Endothelial cell of umbilical vein (primary cell): ENCODE measurements around the gene HEATR5B. TPM values are rescaled to one million over a fixed set of nuclear protein-coding genes. Genes with fewer than 3 reads are reported as not detected.

ENCODE experiments used
- BruUV-seq: library from RNA; stranded (reverse); fragments of 400-500 nt; replicated peaks from 2 replicates; lab custom pipeline; 2021; lab: Mats Ljungman, UMichigan
- CTCF ChIA-PET: fragments of 300-600, 350-600 bp; sonication (Branson Sonifier 250); formaldehyde crosslinking; loops from one replicate; lab custom pipeline; 2021; ENCODE audit warnings: antibody characterized with exemption, inconsistent platforms; lab: Charles Lee
- POLR2A ChIA-PET: fragments of 300-600, 350-600 bp; sonication (Branson Sonifier 250); formaldehyde crosslinking; loops from one replicate; lab custom pipeline; 2021; ENCODE audit warnings: antibody characterized with exemption, inconsistent platforms; lab: Charles Lee
- DNase-seq: peaks from one replicate; pipeline ENCODE4 v3.0.0-alpha.2; 2011; ENCODE audit warnings: low read depth, low spot score
- FAIRE-seq: peaks from 2 replicates; lab custom pipeline; 2011; peaks lifted over from hg19 to GRCh38; lab: Jason Lieb, UNC
- H2AFZ ChIP-seq: 2 replicates; pipeline ENCODE4 v1.6.0; 2012; ENCODE audit warnings: low read depth, low read length, control low read depth, inconsistent platforms
- H3K27ac ChIP-seq: 2 replicates; pipeline ENCODE4 v1.5.1; 2011; ENCODE audit warnings: low read depth, mild to moderate bottlenecking, control low read depth, low read length, moderate library complexity; ENCODE audit not compliant: insufficient read depth
- H3K27me3 ChIP-seq, 2 experiments: 2 replicates each; pipeline versions ENCODE4 v1.6.0 to v1.6.1; 2011; ENCODE audit warnings: low read length in 2 of 2, mixed read lengths in 1 of 2; ENCODE audit not compliant: control insufficient read depth in 2 of 2, insufficient read depth in 2 of 2
- H3K36me3 ChIP-seq, 2 experiments: 2 replicates in 1 of 2; 3 replicates in 1 of 2; pipeline ENCODE4 v1.5.1; 2011; ENCODE audit warnings: low read length in 2 of 2, mild to moderate bottlenecking in 1 of 2, moderate library complexity in 1 of 2; ENCODE audit not compliant: control insufficient read depth in 2 of 2, insufficient read depth in 2 of 2; ENCODE audit errors: extremely low read depth in 1 of 2
- H3K4me1 ChIP-seq: 3 replicates; pipeline ENCODE4 v1.5.1; 2011; ENCODE audit warnings: mild to moderate bottlenecking, low read length; ENCODE audit not compliant: control insufficient read depth, insufficient read depth; ENCODE audit errors: extremely low read depth
- H3K4me2 ChIP-seq: 2 replicates; pipeline ENCODE4 v1.6.1; 2011; ENCODE audit warnings: low read length, control low read depth, mixed read lengths; ENCODE audit not compliant: insufficient read depth
- H3K4me3 ChIP-seq, 3 experiments: fragments of 200-600 bp in 1 of 3; sonication (generic), shearing (Covaris generic) in 1 of 3; replicated peaks in 1 of 3; 2 replicates each; pipeline ENCODE4 v1.5.1; 2011 to 2016; ENCODE audit warnings: control low read depth in 3 of 3, low read length in 3 of 3, mild to moderate bottlenecking in 2 of 3, inconsistent platforms in 1 of 3, low read depth in 1 of 3, moderate library complexity in 1 of 3; ENCODE audit not compliant: insufficient read depth in 1 of 3
- H3K79me2 ChIP-seq: 2 replicates; pipeline ENCODE4 v1.6.0; 2012; ENCODE audit warnings: low read length, inconsistent platforms; ENCODE audit not compliant: control insufficient read depth, insufficient read depth
- H3K9ac ChIP-seq: replicated peaks from 2 replicates; pipeline ENCODE3; 2011; ENCODE audit warnings: low read length, control low read depth; ENCODE audit not compliant: insufficient read depth; ENCODE audit errors: extremely low read depth
- H3K9me1 ChIP-seq: replicated peaks from 3 replicates; pipeline ENCODE4 v1.6.0; 2011; ENCODE audit warnings: mild to moderate bottlenecking, low read length; ENCODE audit not compliant: control insufficient read depth, insufficient read depth; ENCODE audit errors: extremely low read depth
- H3K9me3 ChIP-seq: replicated peaks from 2 replicates; pipeline ENCODE4 v1.5.1; 2012; ENCODE audit warnings: low read length, inconsistent platforms; ENCODE audit not compliant: control insufficient read depth, insufficient read depth
- H4K20me1 ChIP-seq: replicated peaks from 2 replicates; pipeline ENCODE3; 2011; ENCODE audit warnings: mild to moderate bottlenecking, low read length; ENCODE audit not compliant: control insufficient read depth, insufficient read depth; ENCODE audit errors: extremely low read depth
- CTCF ChIP-seq, 2 donors: IDR thresholded peaks; 1 replicate in 1 of 2; 2 replicates in 1 of 2; pipeline ENCODE4 v1.5.1; 2011; ENCODE audit warnings: low read length in 2 of 2, mild to moderate bottlenecking in 2 of 2, moderate library complexity in 2 of 2, control low read depth in 1 of 2, inconsistent platforms in 1 of 2, low read depth in 1 of 2; ENCODE audit not compliant: insufficient read depth in 1 of 2; ENCODE audit errors: extremely low read depth in 1 of 2
- EZH2 ChIP-seq: IDR thresholded peaks from 2 replicates; pipeline ENCODE4 v1.6.1; 2012; ENCODE audit warnings: borderline replicate concordance, low read depth, mild to moderate bottlenecking, moderate library complexity, low read length, inconsistent platforms; ENCODE audit not compliant: severe bottlenecking
- FOS ChIP-seq: IDR thresholded peaks from 2 replicates; pipeline ENCODE4 v1.6.1; 2011; ENCODE audit warnings: mild to moderate bottlenecking, low read length, moderate library complexity, borderline replicate concordance; ENCODE audit not compliant: insufficient read depth
- GATA2 ChIP-seq: IDR thresholded peaks from 2 replicates; pipeline ENCODE4 v1.7.0; 2011; ENCODE audit warnings: low read depth, mild to moderate bottlenecking, moderate library complexity, mixed read lengths, low read length; ENCODE audit not compliant: insufficient read length, insufficient read depth
- JUN ChIP-seq: IDR thresholded peaks from 2 replicates; pipeline ENCODE4 v1.6.1; 2011; ENCODE audit warnings: borderline replicate concordance, low read depth; ENCODE audit not compliant: insufficient read length, insufficient read depth
- MAX ChIP-seq: IDR thresholded peaks from 2 replicates; pipeline ENCODE4 v1.6.1; 2011; ENCODE audit not compliant: insufficient read depth, insufficient read length
- MYC ChIP-seq: IDR thresholded peaks from one replicate; pipeline ENCODE4 v1.6.1; 2011; ENCODE audit warnings: mild to moderate bottlenecking, low read depth, low read length
- POLR2A ChIP-seq: IDR thresholded peaks from 2 replicates; pipeline ENCODE4 v1.6.1; 2012; ENCODE audit warnings: low read depth, mild to moderate bottlenecking, control low read depth, low read length
- POLR2AphosphoS5 ChIP-seq: IDR thresholded peaks from 2 replicates; pipeline ENCODE4 v1.6.1; 2012; ENCODE audit warnings: low read depth, mild to moderate bottlenecking, control low read depth, low read length, moderate library complexity; ENCODE audit not compliant: insufficient read depth
- dilution Hi-C: fragments of 300-500 bp; cut with MboI; formaldehyde crosslinking; loops from one replicate; pipeline ENCODE4 v1.15.0; 2019; ENCODE audit warnings: low sequenced_read_pairs; ENCODE audit not compliant: extremely low pct_ligation_motif_present
- intact Hi-C: fragments of 100-400 bp; cut with micrococcal nuclease; formaldehyde crosslinking; loops from one replicate; pipeline ENCODE4 v1.10.0; 2022
- polyA plus RNA-seq, 4 experiments: library from polyadenylated mRNA; depleted of rRNA in 3 of 4; stranded (reverse) in 3 of 4; unstranded in 1 of 4; fragments of >200 nt; gene quantifications; 2 replicates each; pipeline versions ENCODE4 v1.2.1 to v1.2.3, GENCODE V29; 2011 to 2012; ENCODE audit warnings: missing spikeins in 1 of 4
- total RNA-seq: library from RNA; stranded (reverse); gene quantifications from 2 replicates; pipeline ENCODE4 v1.2.3, GENCODE V29; 2021

HEATR5B gene
- total and polyA plus RNA-seq, 2 donors (not counting 3 experiments of a cell fraction or from before 2014, with no cell fraction given): 16.1 to 22.5 TPM

GRCh38 chr2:37061776-37062175 lies 22.4 kb downstream of the HEATR5B start:
- no peaks in the 10 kb centered on the region for H3K27me3 ChIP-seq
- H3K36me3 ChIP-seq: peaks cover 9 to 10% of the 10 kb centered on the region in 2 experiments
- H3K27ac ChIP-seq: no peak overlapping the region
- BruUV-seq: no TSS peak
- H3K4me1 ChIP-seq: no peaks in the 10 kb centered on the region
- H4K20me1 ChIP-seq: no peaks in the 10 kb centered on the region
- ChIA-PET CTCF (no interaction called here), POLR2A (no interaction called here)
- H3K9ac ChIP-seq: no peak overlapping the region
- DNase-seq (no peak), FAIRE-seq (no peak)
- H3K9me3 ChIP-seq: no peaks in the 10 kb centered on the region
- H3K79me2 ChIP-seq: no peaks in the 10 kb centered on the region
- H3K4me2 ChIP-seq: no peak overlapping the region
- no peak overlapping the region for H2AFZ ChIP-seq
- no peaks in the 10 kb centered on the region for H3K9me1 ChIP-seq
- dilution Hi-C loops (no loop called here), intact Hi-C loops (no loop called here)
- TF ChIP-seq JUN (no peak), MYC (no peak), POLR2AphosphoS5 (no peak), FOS (no peak), CTCF (IDR thresholded peaks at IDR 0.05; ENCODE audit: extremely low read depth in 1 of 2, insufficient read depth in 1 of 2, low read depth in 1 of 2, low read length in 2 of 2) (no peak), GATA2 (no peak), MAX (no peak), POLR2A (no peak), EZH2 (no peak)
- H3K4me3 ChIP-seq: no peak overlapping the region
